Activated CD4-positive, alpha-beta T cell treated with anti-CD3 and anti-CD28 coated beads for 36 hours (primary cell): ENCODE results near the gene RFX4. TPM values are rescaled to one million over a fixed set of nuclear protein-coding genes. Genes with fewer than 3 reads are reported as not detected.

Experiments used
- ATAC-seq: fragments of 200-7000 bp; cut with Tn5 transposase; one replicate; pipeline ENCODE4 v1.10.0; 2021; ENCODE audit warnings: mild to moderate bottlenecking, moderate library complexity
- CTCF ChIA-PET: fragments of 350-600 bp; sonication (Branson Sonifier 250); formaldehyde crosslinking; loops from one replicate; lab custom pipeline; 2021; ENCODE audit warnings: antibody characterized with exemption; lab: Charles Lee
- POLR2A ChIA-PET: fragments of 350-600 bp; sonication (Branson Sonifier 250); formaldehyde crosslinking; loops from one replicate; lab custom pipeline; 2021; ENCODE audit warnings: antibody characterized with exemption, inconsistent platforms; lab: Charles Lee
- DNase-seq: peaks from one replicate; pipeline ENCODE4 v3.0.0-alpha.2; 2020
- H3K27ac Mint-ChIP-seq: one replicate; pipeline ENCODE4 v1.8.0; 2021; ENCODE audit warnings: mixed read lengths
- H3K27me3 Mint-ChIP-seq: one replicate; pipeline ENCODE4 v1.8.0; 2021; ENCODE audit warnings: mixed read lengths
- H3K36me3 Mint-ChIP-seq: one replicate; pipeline ENCODE4 v1.8.0; 2021; ENCODE audit warnings: low read depth, mixed read lengths
- H3K4me1 Mint-ChIP-seq: one replicate; pipeline ENCODE4 v1.8.0; 2021; ENCODE audit warnings: mixed read lengths
- H3K4me3 Mint-ChIP-seq: one replicate; pipeline ENCODE4 v1.8.0; 2021; ENCODE audit warnings: mild to moderate bottlenecking, moderate library complexity, mixed read lengths
- H3K9me3 Mint-ChIP-seq: one replicate; pipeline ENCODE4 v1.8.0; 2021; ENCODE audit warnings: low read depth, mixed read lengths
- intact Hi-C, 2 experiments: fragments of 100-400 bp; cut with DNase I in 1 of 2; cut with micrococcal nuclease in 1 of 2; formaldehyde crosslinking; loops; one replicate each; pipeline versions ENCODE4 v1.14.2 to v1.15.1; 2022 to 2024; cut with DNase I, micrococcal nuclease
- total RNA-seq, 2 experiments: library from RNA; stranded (reverse); gene quantifications; one replicate each; pipeline ENCODE4 v1.2.3, GENCODE V29; 2021

RFX4 gene
- total RNA-seq, 2 experiments from 2014 or later, result not detected

GRCh38 chr12:106757623-106758348, 175.0 kb downstream of the RFX4 start:
- intact Hi-C loops, result no loop called here
- no peak overlapping the region for H3K4me3 Mint-ChIP-seq
- H3K27me3 Mint-ChIP-seq, result no peaks in the 10 kb centered on the region
- H3K4me1 Mint-ChIP-seq, result peaks cover 34% of the 10 kb centered on the region
- no peaks in the 10 kb centered on the region for H3K9me3 Mint-ChIP-seq
- ATAC-seq, result no peak
- DNase-seq, result no peak
- no peak overlapping the region for H3K27ac Mint-ChIP-seq
- ChIA-PET CTCF (interaction anchor here (0.6 to 1.1 kb wide), 4 partner anchors 9 to 219 kb away, joined by 3 to 4 read pairs (median 3); no protein-coding TSS in a partner anchor), POLR2A (no interaction called here)
- no peaks in the 10 kb centered on the region for H3K36me3 Mint-ChIP-seq

GRCh38 chr12:106758349-106759110, 175.7 kb downstream of the RFX4 start:
- Mint-ChIP-seq H3K27me3 (no peaks in the 10 kb centered on the region), H3K9me3 (no peaks in the 10 kb centered on the region), H3K4me3 (no peak overlapping the region), H3K4me1 (peaks cover 28% of the 10 kb centered on the region), H3K27ac (no peak overlapping the region), H3K36me3 (no peaks in the 10 kb centered on the region)
- CTCF ChIA-PET, result interaction anchor here (0.6 to 1.1 kb wide), 3 partner anchors 10 to 219 kb away, joined by 3 to 4 read pairs (median 3); no protein-coding TSS in a partner anchor
- intact Hi-C loops, result no loop called here
- DNase-seq (no peak), ATAC-seq (no peak)
- POLR2A ChIA-PET, result no interaction called here

- peak overlapping the region; percentile 87 for H3K27ac Mint-ChIP-seq
- H3K27me3 Mint-ChIP-seq, result no peaks in the 10 kb centered on the region
- ChIA-PET POLR2A (no interaction called here), CTCF (interaction anchor here (0.7 to 1.0 kb wide), 2 partner anchors 12 to 13 kb away, joined by 3 to 4 read pairs; no protein-coding TSS in a partner anchor)
- intact Hi-C loops, result no loop called here
- DNase-seq (no peak), ATAC-seq (peak; percentile 14)
- H3K4me3 Mint-ChIP-seq, result peak overlapping the region; percentile 24
- H3K4me1 Mint-ChIP-seq, result peaks cover 18% of the 10 kb centered on the region
- no peaks in the 10 kb centered on the region for H3K9me3 Mint-ChIP-seq
- H3K36me3 Mint-ChIP-seq, result no peaks in the 10 kb centered on the region
Observed at GRCh38 chr12:106759526-106760183, 176.9 kb downstream of the RFX4 start.

- Mint-ChIP-seq H3K27me3 (no peaks in the 10 kb centered on the region), H3K9me3 (no peaks in the 10 kb centered on the region), H3K27ac (peak overlapping the region; percentile 87), H3K36me3 (no peaks in the 10 kb centered on the region), H3K4me3 (peak overlapping the region; percentile 24), H3K4me1 (peaks cover 18% of the 10 kb centered on the region)
- ChIA-PET POLR2A (no interaction called here), CTCF (interaction anchor here (0.7 to 1.0 kb wide), 2 partner anchors 11 to 13 kb away, joined by 3 to 4 read pairs; no protein-coding TSS in a partner anchor)
- peak; percentile 95 for ATAC-seq
- intact Hi-C loops, result no loop called here
- peak; percentile 35 for DNase-seq
Observed at GRCh38 chr12:106760184-106760531, 177.4 kb downstream of the RFX4 start.

- no peaks in the 10 kb centered on the region for H3K36me3 Mint-ChIP-seq
- intact Hi-C loops, result no loop called here
- CTCF ChIA-PET, result interaction anchor here (0.8 kb wide), 1 partner anchor 54 kb away, joined by 3 read pairs; no protein-coding TSS in a partner anchor
- POLR2A ChIA-PET, result interaction anchor here (0.6 kb wide), 1 partner anchor 360 kb away, joined by 3 read pairs; no protein-coding TSS in a partner anchor
- H3K27ac Mint-ChIP-seq, result no peak overlapping the region
- DNase-seq, result no peak
- no peak for ATAC-seq
- H3K27me3 Mint-ChIP-seq, result no peaks in the 10 kb centered on the region
- no peak overlapping the region for H3K4me3 Mint-ChIP-seq
- peaks cover 36% of the 10 kb centered on the region for H3K4me1 Mint-ChIP-seq
- H3K9me3 Mint-ChIP-seq, result no peaks in the 10 kb centered on the region
Observed at GRCh38 chr12:106764220-106764619, 181.4 kb downstream of the RFX4 start.

GRCh38 chr12:106764738-106765137, 181.9 kb downstream of the RFX4 start:
- POLR2A ChIA-PET, result no interaction called here
- Mint-ChIP-seq H3K4me1 (peaks cover 33% of the 10 kb centered on the region), H3K27me3 (no peaks in the 10 kb centered on the region), H3K27ac (no peak overlapping the region), H3K36me3 (no peaks in the 10 kb centered on the region), H3K4me3 (no peak overlapping the region), H3K9me3 (no peaks in the 10 kb centered on the region)
- DNase-seq, result no peak
- intact Hi-C loops, result no loop called here
- no peak for ATAC-seq
- CTCF ChIA-PET, result interaction anchor here (0.8 kb wide), 1 partner anchor 55 kb away, joined by 3 read pairs; no protein-coding TSS in a partner anchor

GRCh38 chr12:106766393-106766826, 183.6 kb downstream of the RFX4 start:
- Mint-ChIP-seq H3K9me3 (no peaks in the 10 kb centered on the region), H3K36me3 (no peaks in the 10 kb centered on the region), H3K27me3 (no peaks in the 10 kb centered on the region), H3K4me3 (peak overlapping the region; percentile 11), H3K4me1 (peaks cover 20% of the 10 kb centered on the region), H3K27ac (peak overlapping the region; percentile 2)
- ChIA-PET POLR2A (no interaction called here), CTCF (interaction anchor here (0.6 to 2.0 kb wide), 3 partner anchors 9 to 286 kb away, joined by 3 to 8 read pairs (median 5); no protein-coding TSS in a partner anchor)
- peak; percentile 25 for DNase-seq
- peak; percentile 39 for ATAC-seq
- intact Hi-C loops, result no loop called here

- no peak for DNase-seq
- ATAC-seq, result no peak
- CTCF ChIA-PET, result interaction anchor here (0.6 to 2.0 kb wide), 2 partner anchors 14 to 416 kb away, joined by 7 to 8 read pairs; no protein-coding TSS in a partner anchor
- no peak overlapping the region for H3K27ac Mint-ChIP-seq
- H3K9me3 Mint-ChIP-seq, result no peaks in the 10 kb centered on the region
- H3K27me3 Mint-ChIP-seq, result no peaks in the 10 kb centered on the region
- POLR2A ChIA-PET, result no interaction called here
- H3K36me3 Mint-ChIP-seq, result no peaks in the 10 kb centered on the region
- no peak overlapping the region for H3K4me3 Mint-ChIP-seq
- peaks cover 20% of the 10 kb centered on the region for H3K4me1 Mint-ChIP-seq
- intact Hi-C loops, result no loop called here
Observed at GRCh38 chr12:106767206-106767605, 184.4 kb downstream of the RFX4 start.

- ATAC-seq (no peak), DNase-seq (no peak)
- no peaks in the 10 kb centered on the region for H3K9me3 Mint-ChIP-seq
- no peaks in the 10 kb centered on the region for H3K27me3 Mint-ChIP-seq
- ChIA-PET CTCF (interaction anchor here (1.0 to 1.1 kb wide), 2 partner anchors 10 to 336 kb away, joined by 3 read pairs; no protein-coding TSS in a partner anchor), POLR2A (no interaction called here)
- intact Hi-C loops, result no loop called here
- no peak overlapping the region for H3K4me3 Mint-ChIP-seq
- no peaks in the 10 kb centered on the region for H3K36me3 Mint-ChIP-seq
- no peak overlapping the region for H3K27ac Mint-ChIP-seq
- H3K4me1 Mint-ChIP-seq, result peaks cover 20% of the 10 kb centered on the region
Observed at GRCh38 chr12:106767954-106768822, 185.4 kb downstream of the RFX4 start.

- CTCF ChIA-PET, result no interaction called here
- Mint-ChIP-seq H3K27ac (no peak overlapping the region), H3K36me3 (no peaks in the 10 kb centered on the region), H3K4me1 (peaks cover 26% of the 10 kb centered on the region), H3K9me3 (no peaks in the 10 kb centered on the region), H3K4me3 (no peak overlapping the region), H3K27me3 (no peaks in the 10 kb centered on the region)
- ATAC-seq (no peak), DNase-seq (no peak)
- intact Hi-C loops, result no loop called here
- POLR2A ChIA-PET, result no interaction called here
Observed at GRCh38 chr12:106769078-106769477, 186.3 kb downstream of the RFX4 start.
